ENCODE data around the gene ZNF397. TPM values are rescaled to one million over a fixed set of nuclear protein-coding genes. Genes with fewer than 3 reads are reported as not detected.
"Not testable (repeated sequence)": the region's sequence is repeated elsewhere in the genome, so short reads cannot be mapped to it uniquely, and the experiment has no call there.

Gene ZNF397
- total RNA-seq, 1 donor from 2014 or later: 8.0 TPM

GRCh38 chr18:35203067-35203466, 37.8 kb upstream of the ZNF397 start:
- no peak overlapping the region for H3K4me3 ChIP-seq (ENCODE audit: insufficient read depth, low read depth, low read length)
- FAIRE-seq (no peak), DNase-seq (ENCODE audit: low read depth) (peak; percentile 82)
- Mint-ChIP-seq H3K4me3 (ENCODE audit: unreplicated experiment) (no peak overlapping the region), H3K4me1 (ENCODE audit: low read depth, unreplicated experiment) (peaks cover 1% of the 10 kb centered on the region), H3K27ac (ENCODE audit: unreplicated experiment) (no peak overlapping the region), H3K27me3 (ENCODE audit: low read depth, unreplicated experiment) (no peaks in the 10 kb centered on the region), H3K36me3 (ENCODE audit: low read depth, unreplicated experiment) (no peaks in the 10 kb centered on the region), H3K9me3 (ENCODE audit: unreplicated experiment) (peaks cover 12% of the 10 kb centered on the region)
- no peaks in the 10 kb centered on the region for H4K20me1 ChIP-seq (ENCODE audit: insufficient read depth, low read length)
- no peaks in the 10 kb centered on the region for H3K36me3 ChIP-seq (ENCODE audit: insufficient read depth, low read length)
- no peaks in the 10 kb centered on the region for H3K27me3 ChIP-seq (ENCODE audit: insufficient read depth, low read length)
- no peaks in the 10 kb centered on the region for H3K9me3 ChIP-seq (ENCODE audit: insufficient read depth, low read depth, low read length)
- no peak overlapping the region for H3K9ac ChIP-seq (ENCODE audit: low read length)
- H3K79me2 ChIP-seq (ENCODE audit: insufficient read depth, low read length): no peaks in the 10 kb centered on the region
- H3K4me2 ChIP-seq (ENCODE audit: low read length): no peak overlapping the region
- TF ChIP-seq CTCF (IDR thresholded peaks at IDR 0.05; ENCODE audit: insufficient read depth, low read depth, low read length) (no peak), EZH2 (IDR thresholded peaks at IDR 0.05; ENCODE audit: insufficient read depth, low read length) (no peak)
- no peak overlapping the region for H3K27ac ChIP-seq (ENCODE audit: low read depth, low read length)
- no peak overlapping the region for H2AFZ ChIP-seq (ENCODE audit: low read depth, low read length)
- H3K4me1 ChIP-seq (ENCODE audit: insufficient read depth, low read length): no peaks in the 10 kb centered on the region

- Histone ChIP-seq H4K20me1 (ENCODE audit: insufficient read depth, low read length) (no peaks in the 10 kb centered on the region), H3K27me3 (ENCODE audit: insufficient read depth, low read length) (no peaks in the 10 kb centered on the region), H3K79me2 (ENCODE audit: insufficient read depth, low read length) (no peaks in the 10 kb centered on the region), H3K36me3 (ENCODE audit: insufficient read depth, low read length) (no peaks in the 10 kb centered on the region), H3K27ac (ENCODE audit: low read depth, low read length) (no peak overlapping the region), H2AFZ (ENCODE audit: low read depth, low read length) (no peak overlapping the region), H3K9ac (ENCODE audit: low read length) (no peak overlapping the region), H3K4me3 (ENCODE audit: insufficient read depth, low read depth, low read length) (no peak overlapping the region), H3K4me2 (ENCODE audit: low read length) (no peak overlapping the region), H3K4me1 (ENCODE audit: insufficient read depth, low read length) (no peaks in the 10 kb centered on the region), H3K9me3 (ENCODE audit: insufficient read depth, low read depth, low read length) (no peaks in the 10 kb centered on the region)
- H3K27me3 Mint-ChIP-seq (ENCODE audit: low read depth, unreplicated experiment): no peaks in the 10 kb centered on the region
- H3K9me3 Mint-ChIP-seq (ENCODE audit: unreplicated experiment): peaks cover 12% of the 10 kb centered on the region
- TF ChIP-seq CTCF (IDR thresholded peaks at IDR 0.05; ENCODE audit: insufficient read depth, low read depth, low read length) (no peak), EZH2 (IDR thresholded peaks at IDR 0.05; ENCODE audit: insufficient read depth, low read length) (no peak)
- no peak overlapping the region for H3K4me3 Mint-ChIP-seq (ENCODE audit: unreplicated experiment)
- H3K27ac Mint-ChIP-seq (ENCODE audit: unreplicated experiment): no peak overlapping the region
- FAIRE-seq: no peak
- peaks cover 1% of the 10 kb centered on the region for H3K4me1 Mint-ChIP-seq (ENCODE audit: low read depth, unreplicated experiment)
- H3K36me3 Mint-ChIP-seq (ENCODE audit: low read depth, unreplicated experiment): no peaks in the 10 kb centered on the region
- no peak for DNase-seq (ENCODE audit: low read depth)
These were observed 35.6 kb upstream of the ZNF397 start for GRCh38 chr18:35205199-35205712.

- H3K4me1 ChIP-seq (ENCODE audit: insufficient read depth, low read length); H3K9me3 ChIP-seq (ENCODE audit: insufficient read depth, low read depth, low read length); H3K36me3 ChIP-seq (ENCODE audit: insufficient read depth, low read length); H3K36me3 Mint-ChIP-seq (ENCODE audit: low read depth, unreplicated experiment); H3K9ac ChIP-seq (ENCODE audit: low read length); H3K4me1 Mint-ChIP-seq (ENCODE audit: low read depth, unreplicated experiment); H3K4me2 ChIP-seq (ENCODE audit: low read length); H2AFZ ChIP-seq (ENCODE audit: low read depth, low read length); H3K4me3 Mint-ChIP-seq (ENCODE audit: unreplicated experiment); H4K20me1 ChIP-seq (ENCODE audit: insufficient read depth, low read length); H3K79me2 ChIP-seq (ENCODE audit: insufficient read depth, low read length); H3K27ac ChIP-seq (ENCODE audit: low read depth, low read length); FAIRE-seq; H3K27ac Mint-ChIP-seq (ENCODE audit: unreplicated experiment); H3K27me3 ChIP-seq (ENCODE audit: insufficient read depth, low read length); H3K4me3 ChIP-seq (ENCODE audit: insufficient read depth, low read depth, low read length); H3K27me3 Mint-ChIP-seq (ENCODE audit: low read depth, unreplicated experiment); DNase-seq (ENCODE audit: low read depth): not testable (repeated sequence)
- peaks cover 12% of the 10 kb centered on the region for H3K9me3 Mint-ChIP-seq (ENCODE audit: unreplicated experiment)
These were observed 34.9 kb upstream of the ZNF397 start for GRCh38 chr18:35205746-35206458.
